ENCODE measurements around the gene PARD6B. TPM values are rescaled to one million over a fixed set of nuclear protein-coding genes. Genes with fewer than 3 reads are reported as not detected.

The PARD6B gene
- total and polyA plus RNA-seq, 2 of the 13 experiments (the other 11 are each of a cell fraction or from before 2014, with no cell fraction given), result 6.9 to 22.2 TPM

- ATAC-seq (no peak), DNase-seq (ENCODE audit: low spot score) (no peak), FAIRE-seq (no peak)
- TF ChIP-seq CCDC6 (CRISPR knock-in tag; IDR thresholded peaks at IDR 0.05) (no peak), ZNF557 (CRISPR knock-in tag; IDR thresholded peaks at IDR 0.05) (no peak), ZNF83 (CRISPR knock-in tag; IDR thresholded peaks at IDR 0.05; ENCODE audit: borderline replicate concordance) (no peak), RARA (CRISPR knock-in tag; IDR thresholded peaks at IDR 0.05) (no peak), AGO1 (IDR thresholded peaks at IDR 0.05; ENCODE audit: low read depth, low read length, poor library complexity, severe bottlenecking) (no peak)
- no peak overlapping the region for H3K4me3 ChIP-seq (replicated peaks in 1 of 3; ENCODE audit: insufficient read depth in 1 of 3, low read depth in 2 of 3, low read length in 3 of 3)
- intact Hi-C loops (cut with micrococcal nuclease; ENCODE audit: unreplicated experiment) (no loop called here), in situ Hi-C loops (cut with HindIII; ENCODE audit: extremely low pct_ligation_motif_present, low pct_unique_long_range_greater_than_20kb) (no loop called here)
- H4K20me1 ChIP-seq (ENCODE audit: insufficient read depth, low read length), result no peaks in the 10 kb centered on the region
- CTCF ChIA-PET (ENCODE audit: low intra/inter-chr PET ratio, low total read pairs), result no interaction called here
- no peaks in the 10 kb centered on the region for H3K36me3 ChIP-seq (replicated peaks in 1 of 2; ENCODE audit: control insufficient read depth in 1 of 2, insufficient read depth in 2 of 2, low read length in 2 of 2)
- 38% methylated on average over 4 of the region's 4 CpGs for WGBS (ENCODE audit: low lambda C conversion rate)
- H3K27ac ChIP-seq (ENCODE audit: extremely low read length, insufficient read depth, low read length), result no peak overlapping the region
- no peak overlapping the region for H3K4me2 ChIP-seq (ENCODE audit: low read depth, low read length)
- no peak overlapping the region for H3K9ac ChIP-seq (ENCODE audit: insufficient read depth, low read depth, low read length)
- BruUV-seq (replicated peaks), result no TSS peak
- peaks cover 33% of the 10 kb centered on the region for H3K4me1 ChIP-seq (ENCODE audit: insufficient read depth, low read length)
- H3K9me3 ChIP-seq (ENCODE audit: low read length), result no peaks in the 10 kb centered on the region
- POLR2A ChIA-PET, result interaction anchor here (0.8 kb wide), 1 partner anchor 27 kb away, joined by 3 read pairs; the partner anchor contains the start of gene PARD6B
- no peak overlapping the region for H2AFZ ChIP-seq (ENCODE audit: low read length)
- peaks cover 8 to 24% of the 10 kb centered on the region in 2 experiments; a peak in 4 of 5 replicates for H3K27me3 ChIP-seq (ENCODE audit: control insufficient read depth in 1 of 2, insufficient read depth in 2 of 2, low read length in 2 of 2)
- H3K79me2 ChIP-seq (ENCODE audit: insufficient read depth, low read length), result no peaks in the 10 kb centered on the region
These were observed 26.9 kb upstream of the PARD6B start for GRCh38 chr20:50704514-50704913.

DNA sequence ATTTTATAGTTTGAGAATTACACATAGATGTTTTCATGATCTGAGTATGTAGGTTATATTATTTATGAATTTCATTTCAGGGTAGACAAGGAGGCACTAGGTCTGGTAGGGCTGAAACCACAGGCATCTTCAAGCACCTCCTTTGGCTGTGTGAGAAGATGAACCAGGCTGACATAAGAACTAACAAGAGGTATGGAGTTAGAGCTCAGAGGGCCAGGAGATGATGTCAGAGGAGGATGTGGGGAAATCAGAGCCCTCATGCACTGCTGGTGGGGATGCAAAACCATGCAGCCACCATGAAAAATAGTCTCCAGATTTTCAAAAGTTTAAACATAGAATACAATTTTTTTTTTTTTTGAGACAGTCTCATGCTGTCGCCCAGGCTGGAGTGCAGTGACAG is 26.4 kb upstream of the PARD6B start:
- FAIRE-seq, result no peak

More for the DNA sequence above, 26.4 kb upstream of the PARD6B start:
- in situ Hi-C loops (cut with HindIII; ENCODE audit: extremely low pct_ligation_motif_present, low pct_unique_long_range_greater_than_20kb) (no loop called here), intact Hi-C loops (cut with micrococcal nuclease; ENCODE audit: unreplicated experiment) (no loop called here)
- CTCF ChIA-PET (ENCODE audit: low intra/inter-chr PET ratio, low total read pairs), result no interaction called here
- no peaks in the 10 kb centered on the region for H3K79me2 ChIP-seq (ENCODE audit: insufficient read depth, low read length)
- ATAC-seq (no peak), DNase-seq (ENCODE audit: low spot score) (no peak)
- peaks cover 8 to 21% of the 10 kb centered on the region in 2 experiments; a peak in 4 of 5 replicates for H3K27me3 ChIP-seq (ENCODE audit: control insufficient read depth in 1 of 2, insufficient read depth in 2 of 2, low read length in 2 of 2)
- no peak overlapping the region for H2AFZ ChIP-seq (ENCODE audit: low read length)
- H3K36me3 ChIP-seq (replicated peaks in 1 of 2; ENCODE audit: control insufficient read depth in 1 of 2, insufficient read depth in 2 of 2, low read length in 2 of 2), result no peaks in the 10 kb centered on the region
- TF ChIP-seq, protein P1, sequence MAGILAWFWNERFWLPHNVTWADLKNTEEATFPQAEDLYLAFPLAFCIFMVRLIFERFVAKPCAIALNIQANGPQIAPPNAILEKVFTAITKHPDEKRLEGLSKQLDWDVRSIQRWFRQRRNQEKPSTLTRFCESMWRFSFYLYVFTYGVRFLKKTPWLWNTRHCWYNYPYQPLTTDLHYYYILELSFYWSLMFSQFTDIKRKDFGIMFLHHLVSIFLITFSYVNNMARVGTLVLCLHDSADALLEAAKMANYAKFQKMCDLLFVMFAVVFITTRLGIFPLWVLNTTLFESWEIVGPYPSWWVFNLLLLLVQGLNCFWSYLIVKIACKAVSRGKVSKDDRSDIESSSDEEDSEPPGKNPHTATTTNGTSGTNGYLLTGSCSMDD (CRISPR knock-in tag; IDR thresholded peaks at IDR 0.05), result no peak
- TF ChIP-seq ZNF280B (CRISPR knock-in tag; IDR thresholded peaks at IDR 0.05; ENCODE audit: borderline replicate concordance) (no peak), REL (CRISPR knock-in tag; conservative IDR thresholded peaks at IDR 0.05) (no peak), ZSCAN25 (CRISPR knock-in tag; IDR thresholded peaks at IDR 0.05) (no peak), NR2C2 (CRISPR knock-in tag; IDR thresholded peaks at IDR 0.05; ENCODE audit: borderline replicate concordance) (no peak), GZF1 (CRISPR knock-in tag; IDR thresholded peaks at IDR 0.05) (no peak), IRX3 (CRISPR knock-in tag; IDR thresholded peaks at IDR 0.05; ENCODE audit: borderline replicate concordance, low read depth) (no peak), ZNF224 (CRISPR knock-in tag; IDR thresholded peaks at IDR 0.05) (no peak), STAG1 (CRISPR knock-in tag; IDR thresholded peaks at IDR 0.05) (no peak), PCBP1 (IDR thresholded peaks at IDR 0.05; ENCODE audit: borderline replicate concordance, low read depth, low read length) (no peak)
- TF ChIP-seq, protein P2, sequence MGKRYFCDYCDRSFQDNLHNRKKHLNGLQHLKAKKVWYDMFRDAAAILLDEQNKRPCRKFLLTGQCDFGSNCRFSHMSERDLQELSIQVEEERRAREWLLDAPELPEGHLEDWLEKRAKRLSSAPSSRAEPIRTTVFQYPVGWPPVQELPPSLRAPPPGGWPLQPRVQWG (CRISPR knock-in tag; IDR thresholded peaks at IDR 0.05; ENCODE audit: borderline replicate concordance, low read depth), result no peak
- no peak overlapping the region for H3K4me3 ChIP-seq (replicated peaks in 1 of 3; ENCODE audit: insufficient read depth in 1 of 3, low read depth in 2 of 3, low read length in 3 of 3)
- no peaks in the 10 kb centered on the region for H3K9me3 ChIP-seq (ENCODE audit: low read length)
- no TSS peak for BruUV-seq (replicated peaks)
- H3K4me1 ChIP-seq (ENCODE audit: insufficient read depth, low read length), result peaks cover 33% of the 10 kb centered on the region
- no peak overlapping the region for H3K27ac ChIP-seq (ENCODE audit: extremely low read length, insufficient read depth, low read length)
- 67% methylated on average over 1 of the region's 1 CpG for WGBS (ENCODE audit: low lambda C conversion rate)
- no peaks in the 10 kb centered on the region for H4K20me1 ChIP-seq (ENCODE audit: insufficient read depth, low read length)
- H3K4me2 ChIP-seq (ENCODE audit: low read depth, low read length), result no peak overlapping the region
- POLR2A ChIA-PET, result no interaction called here
- H3K9ac ChIP-seq (ENCODE audit: insufficient read depth, low read depth, low read length), result no peak overlapping the region

Measured in HepG2 (cell line).